ENCODE results near the gene SCN3A. TPM values are rescaled to one million over a fixed set of nuclear protein-coding genes. Genes with fewer than 3 reads are reported as not detected.

The SCN3A gene
- total RNA-seq, 6 experiments from 2014 or later, result 0.14 to 2.2 (median 1.9) TPM; not detected in 1

DNA sequence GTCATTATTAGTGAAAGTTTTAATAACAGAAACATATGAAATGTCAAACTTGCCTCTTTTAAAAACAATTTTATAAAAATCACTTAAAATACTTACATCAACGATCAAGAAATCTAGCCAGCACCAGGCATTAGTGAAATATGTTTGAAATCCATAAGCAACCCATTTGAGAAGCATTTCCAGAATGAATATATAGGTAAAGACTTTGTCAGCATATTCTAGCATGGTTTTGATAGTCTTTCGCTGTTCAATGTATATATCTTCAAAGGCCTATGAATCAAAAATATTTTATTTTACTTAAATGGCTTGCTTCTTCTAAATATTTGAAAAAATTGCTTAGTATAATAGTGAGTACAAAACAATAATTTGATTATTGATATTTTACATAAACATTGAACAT lies 91.1 kb downstream of the SCN3A start:
- DNase-seq, result no peak
- H3K27me3 Mint-ChIP-seq (ENCODE audit: insufficient read depth), result no peaks in the 10 kb centered on the region
- TF ChIP-seq CTCF (IDR thresholded peaks at IDR 0.05), result no peak
- no peak overlapping the region for H3K27ac Mint-ChIP-seq
- no peaks in the 10 kb centered on the region for H3K9me3 Mint-ChIP-seq
- H3K4me3 Mint-ChIP-seq, result no peak overlapping the region
- peaks cover 17% of the 10 kb centered on the region for H3K4me1 Mint-ChIP-seq (ENCODE audit: low read depth)
- H3K36me3 Mint-ChIP-seq (ENCODE audit: low read depth), result no peaks in the 10 kb centered on the region

DNA sequence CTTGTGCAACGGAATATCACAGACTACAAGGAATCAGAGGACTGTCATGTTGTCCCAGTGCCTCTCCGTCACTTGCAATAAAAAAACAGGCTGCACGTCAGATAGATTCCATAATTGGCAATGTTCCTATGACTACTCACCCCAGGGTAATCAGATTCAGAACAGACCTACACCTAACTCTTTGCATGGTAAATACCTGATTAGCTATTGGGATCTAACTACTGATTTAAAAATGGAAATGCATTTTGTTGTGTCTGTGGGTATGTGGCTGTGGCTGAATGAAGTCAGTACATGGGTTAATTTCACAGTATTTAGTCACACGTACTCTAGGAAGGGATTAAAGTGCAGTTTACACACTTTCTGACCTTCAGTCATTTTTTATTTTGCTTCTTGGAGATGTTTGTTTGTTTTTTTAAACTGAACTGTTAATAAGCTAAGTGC lies 91.7 kb downstream of the SCN3A start:
- Mint-ChIP-seq H3K36me3 (ENCODE audit: low read depth) (no peaks in the 10 kb centered on the region), H3K27ac (no peak overlapping the region), H3K4me1 (ENCODE audit: low read depth) (peaks cover 17% of the 10 kb centered on the region), H3K9me3 (no peaks in the 10 kb centered on the region), H3K4me3 (no peak overlapping the region), H3K27me3 (ENCODE audit: insufficient read depth) (no peaks in the 10 kb centered on the region)
- no peak for DNase-seq
- no peak for TF ChIP-seq CTCF (IDR thresholded peaks at IDR 0.05)

- no peak for TF ChIP-seq CTCF (IDR thresholded peaks at IDR 0.05)
- H3K4me3 Mint-ChIP-seq, result no peak overlapping the region
- H3K9me3 Mint-ChIP-seq, result no peaks in the 10 kb centered on the region
- H3K36me3 Mint-ChIP-seq (ENCODE audit: low read depth), result no peaks in the 10 kb centered on the region
- H3K27ac Mint-ChIP-seq, result no peak overlapping the region
- DNase-seq, result no peak
- H3K4me1 Mint-ChIP-seq (ENCODE audit: low read depth), result peaks cover 17% of the 10 kb centered on the region
- peaks cover under 1% of the 10 kb centered on the region; the same call in 1 of the 2 replicates for H3K27me3 Mint-ChIP-seq (ENCODE audit: insufficient read depth)
Observed at GRCh38 chr2:165110394-165110793, 93.5 kb downstream of the SCN3A start.

DNA sequence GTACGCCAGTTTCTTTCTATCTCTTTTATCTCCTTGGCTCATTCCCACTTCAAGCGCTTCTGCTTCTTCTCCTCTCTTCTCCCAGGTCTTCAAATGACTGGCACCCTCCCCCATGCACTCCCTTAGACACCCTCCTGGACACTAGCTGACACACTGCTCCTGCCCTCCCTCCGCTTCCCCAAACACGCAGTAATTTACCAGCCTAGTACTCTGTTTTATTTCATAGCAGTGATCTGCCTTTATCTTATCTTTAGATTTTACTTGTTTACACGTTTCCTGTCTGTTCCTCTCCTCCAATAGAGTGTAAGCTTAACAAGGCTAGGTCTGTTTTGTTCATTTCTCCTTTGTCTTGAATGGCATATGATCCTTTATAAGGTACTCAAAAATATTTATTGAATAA lies 93.9 kb downstream of the SCN3A start:
- Mint-ChIP-seq H3K27ac (no peak overlapping the region), H3K9me3 (no peaks in the 10 kb centered on the region), H3K4me3 (no peak overlapping the region), H3K27me3 (ENCODE audit: insufficient read depth) (peaks cover 3% of the 10 kb centered on the region; the same call in 1 of the 2 replicates), H3K36me3 (ENCODE audit: low read depth) (no peaks in the 10 kb centered on the region), H3K4me1 (ENCODE audit: low read depth) (peaks cover 17% of the 10 kb centered on the region)
- no peak for TF ChIP-seq CTCF (IDR thresholded peaks at IDR 0.05)
- DNase-seq, result no peak

DNA sequence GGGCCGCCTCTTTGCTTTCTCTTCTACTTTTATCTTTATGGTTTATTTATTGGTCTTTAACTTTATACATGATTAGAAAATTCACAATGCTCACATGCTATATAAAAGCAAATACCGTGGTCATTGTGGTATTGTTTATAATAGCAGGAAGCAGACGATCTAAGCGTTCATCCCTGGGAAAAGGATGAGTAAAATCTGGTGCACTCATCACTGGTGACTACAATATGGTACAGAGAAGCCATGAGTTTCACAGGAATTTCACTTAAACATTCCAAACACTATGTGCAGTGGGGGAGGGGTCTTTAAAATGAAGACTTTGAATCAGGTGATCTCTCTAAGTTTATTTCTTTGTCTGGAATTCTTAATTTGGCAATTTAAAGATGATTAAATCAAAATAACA lies 97.9 kb downstream of the SCN3A start:
- Mint-ChIP-seq H3K4me1 (ENCODE audit: low read depth) (no peaks in the 10 kb centered on the region), H3K27me3 (ENCODE audit: insufficient read depth) (peaks cover 3% of the 10 kb centered on the region; the same call in 1 of the 2 replicates), H3K4me3 (no peak overlapping the region), H3K27ac (no peak overlapping the region), H3K9me3 (no peaks in the 10 kb centered on the region), H3K36me3 (ENCODE audit: low read depth) (no peaks in the 10 kb centered on the region)
- TF ChIP-seq CTCF (IDR thresholded peaks at IDR 0.05), result no peak
- no peak for DNase-seq
